ENCODE data around the gene H2AZ2.
A peak's percentile ranks its signal among the peaks of the same experiment; 100 is the strongest.
"Not testable (repeated sequence)": the region's sequence is repeated elsewhere in the genome, so short reads cannot be mapped to it uniquely, and the experiment has no call there.

Gene H2AZ2

GRCh38 chr7:44819292-44819691 is 28.6 kb downstream of the H2AZ2 start:
- DNase-seq (ENCODE audit: low read depth in 2 of 3, low spot score in 1 of 3): no peak

GRCh38 chr7:44814919-44815318 is 33.0 kb downstream of the H2AZ2 start:
- DNase-seq (ENCODE audit: low read depth in 2 of 3, low spot score in 1 of 3): no peak

DNA sequence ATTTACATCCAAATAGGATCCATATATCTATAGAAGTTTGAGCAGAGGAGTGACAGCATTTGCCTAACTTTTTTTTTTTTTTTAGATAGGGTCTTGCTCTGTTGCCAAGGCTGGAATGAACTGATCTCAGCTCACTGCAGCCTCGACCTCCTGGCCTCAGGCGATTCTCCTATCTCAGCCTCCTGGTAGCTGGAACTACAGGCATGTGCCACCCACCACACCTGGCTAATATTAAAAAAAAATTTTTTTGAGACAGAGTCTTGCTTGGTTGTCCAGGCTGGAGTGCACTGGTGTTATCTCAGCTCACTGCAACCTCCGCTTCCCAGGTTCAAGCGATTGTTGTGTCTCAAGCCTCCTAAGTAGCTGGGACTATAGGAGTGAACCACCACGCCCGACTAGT is 36.3 kb downstream of the H2AZ2 start:
- DNase-seq (ENCODE audit: low read depth in 2 of 3, low spot score in 1 of 3): no peak

DNA sequence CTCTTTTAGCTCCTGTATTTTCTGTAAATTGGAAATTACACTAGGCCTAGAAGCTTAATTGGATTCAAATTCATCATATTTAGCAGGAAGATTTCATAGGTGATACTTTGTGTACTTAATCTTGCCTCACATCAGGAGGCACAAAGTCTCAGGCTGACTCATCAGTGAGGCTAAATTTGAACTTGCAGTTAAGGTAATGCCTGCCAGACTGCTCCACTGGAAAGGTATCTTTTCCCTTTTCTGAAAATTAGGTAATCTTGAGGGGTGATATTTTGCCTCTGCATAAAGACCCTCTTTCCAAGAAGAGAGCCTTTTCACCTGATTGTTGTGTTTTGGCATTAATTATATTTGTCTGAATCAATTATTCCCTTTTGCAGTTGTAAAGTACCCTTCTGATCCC is 36.8 kb downstream of the H2AZ2 start:
- DNase-seq (ENCODE audit: low read depth in 2 of 3, low spot score in 1 of 3): no peak

DNA sequence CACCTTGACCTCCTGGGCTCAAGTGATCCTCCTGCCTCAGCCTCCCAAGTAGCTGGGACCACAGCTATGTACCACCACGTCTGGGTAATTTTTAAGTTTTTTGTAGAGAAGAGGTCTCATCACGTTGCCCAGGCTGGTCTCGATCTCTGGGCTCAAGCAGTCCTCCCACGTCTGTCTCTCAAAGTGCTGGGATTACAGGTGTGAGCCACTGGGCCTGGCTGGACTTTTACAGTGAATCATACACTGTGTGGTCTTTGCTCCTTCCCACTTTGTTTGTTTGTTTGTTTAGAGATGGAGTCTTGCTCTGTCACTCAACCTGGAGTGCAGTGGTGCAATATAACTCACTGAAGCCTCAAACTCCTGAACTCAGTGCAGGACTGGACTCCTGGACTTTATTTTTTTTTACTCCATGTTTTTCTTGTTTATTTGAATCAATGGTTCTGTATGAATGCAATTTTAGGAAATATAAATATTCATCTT is 38.9 kb downstream of the H2AZ2 start:
- no peak for DNase-seq (ENCODE audit: low read depth in 2 of 3, low spot score in 1 of 3)

GRCh38 chr7:44805950-44806349 is 41.9 kb downstream of the H2AZ2 start:
- no peak for DNase-seq (ENCODE audit: low read depth in 2 of 3, low spot score in 1 of 3)

DNA sequence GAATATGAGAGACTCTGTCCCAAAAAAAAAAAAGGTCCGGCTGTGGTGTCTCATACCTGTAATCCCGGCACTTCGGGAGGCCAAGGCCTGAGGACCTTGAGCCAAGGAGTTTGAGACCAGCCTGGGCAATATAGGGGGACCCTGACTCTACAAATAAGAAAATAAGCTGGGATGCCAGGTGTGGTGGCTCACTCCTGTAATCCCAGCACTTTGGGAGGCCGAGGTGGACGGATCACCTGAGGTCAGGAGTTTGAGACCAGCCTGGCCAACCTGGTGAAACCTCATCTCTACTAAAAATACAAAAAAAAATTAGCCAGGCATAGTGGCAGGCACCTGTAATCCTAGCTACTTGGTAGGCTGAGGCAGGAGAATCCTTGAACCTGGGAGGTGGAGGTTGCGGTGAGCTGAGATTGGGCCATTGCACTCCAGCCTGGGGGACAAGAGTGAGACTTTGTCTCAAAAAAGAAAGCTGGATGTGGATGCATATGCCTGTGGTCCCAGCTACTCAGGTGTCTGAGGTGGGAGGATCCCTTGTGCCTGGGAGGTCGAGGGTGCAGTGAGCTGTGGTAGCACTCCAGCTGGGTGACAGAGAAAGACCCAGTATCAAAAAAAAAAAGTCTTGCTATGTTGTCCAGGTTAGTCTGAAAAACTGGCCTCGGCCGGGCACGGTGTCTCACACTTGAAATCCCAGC is 43.9 kb downstream of the H2AZ2 start:
- DNase-seq (ENCODE audit: low read depth in 2 of 3, low spot score in 1 of 3): not testable (repeated sequence)

DNA sequence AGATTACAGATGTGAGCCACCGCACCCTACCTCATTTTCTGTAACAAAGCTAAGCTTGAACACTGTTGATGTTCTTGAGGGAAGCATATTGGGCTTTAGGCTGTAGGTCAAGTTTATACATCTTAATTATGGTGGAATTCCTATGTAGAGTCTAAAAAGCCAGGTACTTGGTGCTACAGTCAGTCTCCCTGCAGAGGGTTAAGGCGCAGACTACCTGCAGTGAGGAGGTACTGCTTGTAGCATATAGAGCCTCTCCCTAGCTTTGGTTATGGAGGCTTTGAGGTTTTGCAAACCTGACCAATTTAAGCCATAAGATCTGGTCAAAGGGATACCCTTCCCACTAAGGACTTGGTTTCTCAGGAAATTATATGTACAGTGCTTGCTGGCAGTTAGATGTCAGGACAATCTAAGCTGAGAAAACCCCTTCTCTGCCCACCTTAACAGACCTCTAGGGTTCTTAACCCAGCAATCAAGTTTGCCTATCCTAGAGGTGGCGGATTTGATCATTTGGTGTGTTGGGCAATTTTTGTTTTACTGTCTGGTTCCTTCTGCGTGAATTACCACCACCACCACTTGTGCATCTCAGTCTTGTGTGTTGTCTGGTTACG is 45.4 kb downstream of the H2AZ2 start:
- no peak for DNase-seq (ENCODE audit: low read depth in 2 of 3, low spot score in 1 of 3)

- no peak for DNase-seq (ENCODE audit: low read depth in 2 of 3, low spot score in 1 of 3)
These were observed 46.0 kb downstream of the H2AZ2 start for GRCh38 chr7:44801890-44802289.

GRCh38 chr7:44799939-44800338 is 47.9 kb downstream of the H2AZ2 start:
- DNase-seq (ENCODE audit: low read depth in 2 of 3, low spot score in 1 of 3): no peak

DNA sequence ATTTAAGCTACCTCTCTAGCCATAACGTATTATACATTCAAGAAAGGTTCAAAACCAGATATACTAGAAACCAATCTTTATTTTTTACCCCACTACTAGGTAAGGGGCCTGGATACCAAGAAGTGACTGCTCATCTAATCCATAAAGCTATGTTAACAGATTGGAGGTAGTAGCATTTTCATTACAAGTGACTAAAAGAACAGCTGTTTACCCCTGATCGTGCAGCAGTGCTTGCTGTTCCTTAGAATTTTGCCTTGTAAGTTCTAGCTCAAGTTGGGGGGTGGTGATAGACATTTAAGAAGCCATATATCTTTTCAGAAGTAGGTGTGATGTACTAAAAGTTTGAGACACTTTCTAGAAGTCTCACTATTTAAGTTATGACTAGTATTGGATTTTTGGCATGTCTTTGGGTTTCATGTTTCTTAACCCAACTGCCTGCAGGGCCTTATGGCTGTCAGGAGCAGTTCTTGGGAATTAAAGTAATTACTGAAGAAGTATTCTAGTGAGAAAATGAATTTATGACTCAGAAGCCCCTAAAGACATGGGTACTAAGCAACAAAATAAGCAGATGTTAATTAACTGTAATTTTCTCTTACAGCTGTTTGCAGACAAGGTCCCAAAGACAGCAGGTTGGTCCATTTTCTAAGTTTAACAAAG is 49.1 kb downstream of the H2AZ2 start:
- no peak for DNase-seq (ENCODE audit: low read depth in 2 of 3, low spot score in 1 of 3)

DNA sequence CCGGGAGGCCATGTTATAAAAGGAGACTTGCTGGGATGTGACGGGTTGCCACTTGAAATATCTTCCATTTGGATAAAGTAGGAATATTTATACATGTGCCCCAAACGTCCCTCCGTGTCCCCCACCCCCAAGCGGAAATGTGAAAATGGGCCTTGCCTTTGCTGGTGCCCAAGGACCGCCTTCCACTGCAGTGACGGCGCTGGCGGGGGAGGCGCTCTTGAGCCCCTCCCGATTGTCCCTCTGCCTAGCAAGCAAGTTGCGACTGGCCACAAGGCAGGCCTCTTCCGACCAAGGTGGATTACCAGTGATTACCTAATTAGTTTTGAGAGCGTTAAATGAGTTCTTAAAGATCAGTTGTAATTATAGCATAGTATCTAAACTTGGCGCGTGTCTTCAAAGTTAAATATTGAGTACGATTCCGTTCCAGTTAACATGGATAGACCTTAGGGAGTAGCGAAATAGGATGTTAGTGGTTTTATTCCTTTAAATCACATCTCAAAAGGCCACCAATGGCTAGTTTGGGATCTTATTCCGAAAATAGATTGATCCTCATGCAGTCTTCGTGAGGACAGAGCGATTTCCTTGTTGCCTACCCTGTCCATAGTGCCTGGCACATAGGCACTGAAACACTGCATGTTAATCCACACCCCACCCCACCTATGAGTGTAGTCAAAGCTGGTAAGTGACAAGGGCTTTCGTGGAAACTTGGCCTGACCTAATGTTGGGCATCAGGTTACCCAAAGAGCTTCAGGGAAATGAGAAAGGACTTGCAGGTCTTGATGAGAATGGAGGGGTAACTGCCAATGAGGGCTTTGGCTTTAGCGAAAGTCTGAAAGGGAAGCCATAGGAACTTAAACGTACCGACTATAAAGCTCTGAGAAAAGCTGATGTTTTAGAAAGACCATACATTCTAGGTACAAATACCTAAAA is 50.3 kb downstream of the H2AZ2 start:
- DNase-seq (ENCODE audit: low read depth in 2 of 3, low spot score in 1 of 3): peak; percentile 71 to 78 (median 77)

GRCh38 chr7:44796504-44797328 is 51.2 kb downstream of the H2AZ2 start, which contains the start of gene PPIA:
Gene PPIA (plus strand): TSS chr7:44796681. CDS start chr7:44796725, 44 bp downstream.
- peak; percentile 97 for DNase-seq (ENCODE audit: low read depth in 2 of 3, low spot score in 1 of 3)

GRCh38 chr7:44796034-44796503 is 51.8 kb downstream of the H2AZ2 start:
- no peak for DNase-seq (ENCODE audit: low read depth in 2 of 3, low spot score in 1 of 3)

GRCh38 chr7:44794331-44794730 is 53.6 kb downstream of the H2AZ2 start:
- DNase-seq (ENCODE audit: low read depth in 2 of 3, low spot score in 1 of 3): no peak

- no peak for DNase-seq (ENCODE audit: low read depth in 2 of 3, low spot score in 1 of 3)
These were observed 54.0 kb downstream of the H2AZ2 start for GRCh38 chr7:44793919-44794318.

DNA sequence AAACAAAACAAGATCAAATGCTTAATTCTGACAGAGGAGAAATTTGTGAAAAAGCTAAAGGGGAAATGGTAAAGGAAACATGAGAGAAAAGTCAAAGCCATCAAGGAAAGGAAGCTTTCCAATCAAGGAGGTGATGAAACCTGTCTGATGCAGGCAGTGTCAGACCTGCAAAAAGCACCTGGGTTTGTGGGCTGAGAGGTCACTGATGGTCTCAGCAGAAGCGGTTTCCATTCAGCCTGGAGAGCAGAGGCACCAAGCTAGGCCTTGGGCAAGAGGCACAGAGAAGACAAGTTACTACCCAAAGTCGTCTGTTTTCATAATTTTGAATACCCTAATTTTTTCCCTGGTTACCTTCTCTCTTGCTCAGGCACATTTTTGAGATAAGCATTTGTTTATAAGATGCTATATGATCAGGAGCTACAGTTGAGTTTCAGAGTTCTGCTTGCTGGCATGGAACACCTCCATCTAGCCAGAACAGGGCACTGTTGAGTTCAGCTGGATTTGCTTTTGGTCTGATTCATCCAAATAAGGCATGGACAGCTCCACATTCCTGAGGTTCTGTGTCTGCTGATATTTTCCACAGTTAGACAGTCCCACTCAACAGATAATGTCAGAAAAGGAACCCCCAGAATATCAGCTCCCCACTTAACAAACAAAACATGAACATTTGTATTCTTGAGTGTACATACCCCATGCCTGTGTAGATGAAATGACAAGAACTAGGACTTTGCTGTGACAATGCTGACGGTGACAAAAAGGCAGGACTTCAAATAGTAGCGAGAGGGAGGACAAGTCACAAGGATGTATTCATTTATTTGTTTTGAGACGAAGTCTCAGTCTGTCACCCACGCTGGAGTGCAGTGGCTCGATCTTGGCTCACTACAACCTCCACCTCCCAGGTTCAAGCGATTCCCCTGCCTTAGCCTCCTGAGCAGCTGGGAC is 56.3 kb downstream of the H2AZ2 start:
- no peak for DNase-seq (ENCODE audit: low read depth in 2 of 3, low spot score in 1 of 3)

DNA sequence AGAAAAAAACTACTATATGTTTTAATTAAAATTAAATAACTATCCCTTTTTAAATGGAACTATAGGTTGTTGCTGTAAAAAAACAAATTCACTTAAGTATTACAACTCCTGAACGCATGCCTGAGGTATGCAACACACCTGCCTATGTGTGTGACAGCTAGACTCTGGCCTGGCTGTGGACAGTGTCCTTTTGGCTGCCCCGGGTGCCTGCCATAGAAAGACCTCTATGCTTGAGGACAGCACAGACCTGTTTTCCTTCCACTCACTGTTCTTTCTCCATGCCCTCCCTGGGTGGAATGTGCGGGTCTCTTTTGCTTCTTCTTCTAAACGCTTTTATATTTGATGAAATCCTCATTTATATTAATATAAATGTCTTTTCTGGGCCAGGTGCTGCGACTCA is 57.9 kb downstream of the H2AZ2 start:
- DNase-seq (ENCODE audit: low read depth in 2 of 3, low spot score in 1 of 3): no peak

DNA sequence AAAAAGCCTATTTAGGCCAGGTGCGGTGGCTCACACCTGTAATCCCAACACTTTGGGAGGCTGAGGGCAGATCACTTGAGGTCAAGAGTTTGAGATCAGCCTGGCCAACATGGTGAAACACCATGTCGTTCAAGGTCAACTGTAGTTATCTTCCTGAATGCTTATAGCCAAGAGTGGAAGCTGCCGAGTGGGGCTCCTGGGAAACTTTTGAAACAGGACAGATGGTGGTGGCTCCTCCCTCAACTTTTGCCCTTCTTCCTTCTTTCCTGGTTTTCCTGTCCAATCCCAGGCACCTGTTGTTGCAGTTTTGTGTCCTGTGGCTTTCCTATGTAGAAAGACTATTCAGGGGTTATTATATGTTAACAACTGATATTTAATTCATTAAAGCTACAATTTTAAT is 60.1 kb downstream of the H2AZ2 start:
- no peak for DNase-seq (ENCODE audit: low read depth in 2 of 3, low spot score in 1 of 3)

Data from stimulated activated CD4-positive, alpha-beta T cell treated with anti-CD3 and anti-CD28 coated beads, Interleukin-12 subunit alpha, Interleukin-12 subunit beta, amount 100 ng/mL, for 48 hours (primary cell).